HEK293 (cell line): ENCODE data around the gene APC2.

Experiments used
- CTCF ChIA-PET: fragments of 350-600 bp; formaldehyde crosslinking; extraction: SDS; loops from one replicate; lab custom pipeline; 2021; ENCODE audit warnings: antibody characterized with exemption; lab: Yijun Ruan, JAX
- POLR2A ChIA-PET: fragments of 300-600 bp; formaldehyde crosslinking; extraction: SDS; loops from one replicate; lab custom pipeline; 2020; ENCODE audit warnings: antibody characterized with exemption, inconsistent platforms; lab: Yijun Ruan, JAX
- H3K27ac ChIP-seq: fragments of 200-500 bp; sonication (Bioruptor generic); 2 replicates; pipeline ENCODE4 v1.5.1; 2014; ENCODE audit warnings: low read depth, low read length, control low read depth, inconsistent platforms; ENCODE audit errors: extremely low read depth
- H3K36me3 ChIP-seq, 2 experiments: fragments of 200-500 bp in 1 of 2; sonication (Bioruptor generic) in 1 of 2; 1 replicate in 1 of 2; 2 replicates in 1 of 2; pipeline ENCODE4 v1.5.1; 2014 to 2017; ENCODE audit warnings: inconsistent platforms in 2 of 2, low read length in 2 of 2; ENCODE audit not compliant: control insufficient read depth in 2 of 2, insufficient read depth in 1 of 2
- H3K4me1 ChIP-seq: fragments of 200-500 bp; sonication (Bioruptor generic); 2 replicates; pipeline ENCODE4 v1.5.1; 2014; ENCODE audit warnings: mild to moderate bottlenecking, low read length, inconsistent platforms; ENCODE audit not compliant: control insufficient read depth, insufficient read depth
- H3K4me3 ChIP-seq: 2 replicates; pipeline ENCODE4 v1.5.1; 2011; ENCODE audit warnings: low read depth, mild to moderate bottlenecking, control low read depth, low read length, moderate library complexity
- H3K9me3 ChIP-seq: fragments of 200-500 bp; sonication (Bioruptor generic); 2 replicates; pipeline ENCODE4 v1.5.1; 2014; ENCODE audit warnings: low read depth, low read length, inconsistent platforms; ENCODE audit not compliant: control insufficient read depth, insufficient read depth
- BCL6B ChIP-seq: fragments of 450-650 bp; formaldehyde crosslinking; IDR thresholded peaks from 2 replicates; pipeline ENCODE4 v1.5.1; 2017; ENCODE audit warnings: missing biosample characterization, missing genetic modification characterization
- IKZF3 ChIP-seq: fragments of 450-650 bp; IDR thresholded peaks from 2 replicates; pipeline ENCODE4 v1.5.0; 2018; ENCODE audit warnings: missing biosample characterization, mild to moderate bottlenecking, missing genetic modification characterization, moderate library complexity
- WT1 ChIP-seq: fragments of 450-650 bp; formaldehyde crosslinking; IDR thresholded peaks from 2 replicates; pipeline ENCODE4 v1.5.1; 2016; ENCODE audit warnings: missing biosample characterization, missing genetic modification characterization
- ZBTB44 ChIP-seq: fragments of 450-650 bp; IDR thresholded peaks from 2 replicates; pipeline ENCODE4 v1.5.1; 2018; ENCODE audit warnings: missing biosample characterization, mild to moderate bottlenecking, missing genetic modification characterization
- ZBTB7A ChIP-seq: fragments of 450-650 bp; formaldehyde crosslinking; IDR thresholded peaks from 2 replicates; pipeline ENCODE4 v1.5.1; 2016; ENCODE audit warnings: low read depth, missing biosample characterization, missing genetic modification characterization
- ZIC2 ChIP-seq: fragments of 450-650 bp; formaldehyde crosslinking; IDR thresholded peaks from 2 replicates; pipeline ENCODE4 v1.5.1; 2016; ENCODE audit warnings: missing biosample characterization, missing genetic modification characterization
- ZNF341 ChIP-seq: fragments of 450-650 bp; formaldehyde crosslinking; IDR thresholded peaks from 2 replicates; pipeline ENCODE4; 2016; ENCODE audit warnings: low read depth, missing biosample characterization, missing genetic modification characterization
- ZNF366 ChIP-seq: fragments of 450-650 bp; formaldehyde crosslinking; conservative IDR thresholded peaks from 2 replicates; pipeline ENCODE4 v1.5.1; 2016; ENCODE audit warnings: missing biosample characterization, missing genetic modification characterization
- ZNF449 ChIP-seq: fragments of 450-650 bp; formaldehyde crosslinking; IDR thresholded peaks from 2 replicates; pipeline ENCODE4 v1.5.1; 2017; ENCODE audit warnings: missing biosample characterization, mild to moderate bottlenecking, missing genetic modification characterization, moderate library complexity
- ZNF639 ChIP-seq: fragments of 450-650 bp; formaldehyde crosslinking; IDR thresholded peaks from 2 replicates; pipeline ENCODE4 v1.5.1; 2016; ENCODE audit warnings: missing biosample characterization, missing genetic modification characterization
- ZNF707 ChIP-seq: fragments of 450-650 bp; formaldehyde crosslinking; IDR thresholded peaks from 2 replicates; pipeline ENCODE4 v1.5.1; 2016; ENCODE audit warnings: missing biosample characterization, missing genetic modification characterization
- ZNF768 ChIP-seq: fragments of 450-650 bp; formaldehyde crosslinking; IDR thresholded peaks from 2 replicates; pipeline ENCODE4 v1.5.1; 2018; ENCODE audit warnings: missing biosample characterization, mild to moderate bottlenecking, missing genetic modification characterization
- ZNF777 ChIP-seq: fragments of 450-650 bp; formaldehyde crosslinking; IDR thresholded peaks from 2 replicates; pipeline ENCODE4 v1.5.1; 2017; ENCODE audit warnings: missing biosample characterization, missing genetic modification characterization, borderline replicate concordance

The APC2 gene

GRCh38 chr19:1510807-1511206 lies 60.9 kb downstream of the APC2 start:
- Histone ChIP-seq H3K4me1 (no peaks in the 10 kb centered on the region), H3K4me3 (no peak overlapping the region), H3K27ac (no peak overlapping the region), H3K9me3 (no peaks in the 10 kb centered on the region), H3K36me3 (no peaks in the 10 kb centered on the region)
- peak; percentile 78; the same call in 1 of the 2 replicates for TF ChIP-seq ZNF768 (tag by site-specific recombination)
- no peak for TF ChIP-seq ZNF777 (tag by site-specific recombination)
- ChIA-PET CTCF (no interaction called here), POLR2A (no interaction called here)

GRCh38 chr19:1511318-1512317 lies 61.7 kb downstream of the APC2 start:
- CTCF ChIA-PET: interaction anchor here (1.0 kb wide), 1 partner anchor 21 kb away, joined by 3 read pairs; no protein-coding TSS in a partner anchor
- Histone ChIP-seq H3K36me3 (no peaks in the 10 kb centered on the region), H3K4me3 (no peak overlapping the region)
- POLR2A ChIA-PET: no interaction called here
- TF ChIP-seq ZBTB7A (no peak), ZBTB44 (tag by site-specific recombination) (no peak), BCL6B (no peak), ZNF366 (tag by site-specific recombination) (no peak), ZIC2 (tag by site-specific recombination) (no peak), WT1 (tag by site-specific recombination) (no peak), ZNF449 (tag by site-specific recombination) (no peak), ZNF639 (tag by site-specific recombination) (no peak), ZNF707 (tag by site-specific recombination) (no peak), IKZF3 (tag by site-specific recombination) (peak; percentile 23; the same call in 1 of the 2 replicates), ZNF341 (tag by site-specific recombination) (peak; percentile 13; the same call in 1 of the 2 replicates)
- TF ChIP-seq, all 188 proteins: peak for 2
- H3K4me1 ChIP-seq: no peaks in the 10 kb centered on the region
- H3K27ac ChIP-seq: no peak overlapping the region
- no peaks in the 10 kb centered on the region for H3K9me3 ChIP-seq
